ENCODE results near the gene ONECUT2.
A peak's percentile ranks its signal among the peaks of the same experiment; 100 is the strongest.
"Not testable (repeated sequence)": the region's sequence is repeated elsewhere in the genome, so short reads cannot be mapped to it uniquely, and the experiment has no call there.

ONECUT2 gene

DNA sequence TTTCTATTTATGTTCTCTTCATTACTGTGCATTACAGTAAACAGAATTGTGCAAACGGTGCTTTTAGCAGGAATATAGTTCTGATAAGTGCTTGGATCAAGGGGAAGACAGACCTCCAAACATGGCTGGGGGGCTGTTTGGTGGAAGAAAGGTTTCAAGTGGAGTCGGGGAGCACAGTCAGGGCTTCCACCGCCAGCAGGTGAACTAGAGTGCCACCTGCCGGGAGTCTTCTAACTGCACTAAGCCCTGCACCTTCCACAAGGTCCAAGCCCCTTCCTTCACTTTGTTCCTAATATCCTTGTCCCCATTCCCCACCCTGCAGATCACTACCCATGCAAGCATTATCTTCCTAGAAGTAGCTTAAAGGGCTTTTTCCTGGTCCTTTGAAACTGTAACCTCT, 11.1 kb downstream of the ONECUT2 start:
- no peak for DNase-seq (ENCODE audit: low read depth, low spot score)

DNA sequence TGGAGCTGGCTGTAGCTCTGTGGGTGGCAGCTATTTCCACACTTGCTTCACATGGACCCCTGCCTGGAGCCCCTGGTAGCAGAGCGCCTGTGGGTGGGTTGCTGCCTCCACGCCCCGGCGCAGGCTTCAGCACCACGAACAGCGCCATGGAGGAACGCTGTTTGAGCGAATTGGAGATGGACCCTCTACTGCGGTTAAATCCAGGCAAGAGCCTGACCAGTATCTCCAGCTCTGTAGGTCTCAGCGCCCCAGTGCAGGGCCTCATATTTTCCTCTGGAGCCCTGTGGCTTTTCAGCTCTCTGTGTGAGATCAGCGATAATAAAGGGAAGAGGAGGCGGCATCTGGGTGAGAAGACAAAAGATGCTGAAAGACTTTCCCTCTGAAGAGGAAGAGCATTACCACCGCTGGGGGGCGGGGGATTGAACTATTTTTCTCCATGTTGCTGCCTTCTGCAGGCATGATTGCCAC, 12.0 kb downstream of the ONECUT2 start:
- DNase-seq (ENCODE audit: low read depth, low spot score), result peak; percentile 69

DNA sequence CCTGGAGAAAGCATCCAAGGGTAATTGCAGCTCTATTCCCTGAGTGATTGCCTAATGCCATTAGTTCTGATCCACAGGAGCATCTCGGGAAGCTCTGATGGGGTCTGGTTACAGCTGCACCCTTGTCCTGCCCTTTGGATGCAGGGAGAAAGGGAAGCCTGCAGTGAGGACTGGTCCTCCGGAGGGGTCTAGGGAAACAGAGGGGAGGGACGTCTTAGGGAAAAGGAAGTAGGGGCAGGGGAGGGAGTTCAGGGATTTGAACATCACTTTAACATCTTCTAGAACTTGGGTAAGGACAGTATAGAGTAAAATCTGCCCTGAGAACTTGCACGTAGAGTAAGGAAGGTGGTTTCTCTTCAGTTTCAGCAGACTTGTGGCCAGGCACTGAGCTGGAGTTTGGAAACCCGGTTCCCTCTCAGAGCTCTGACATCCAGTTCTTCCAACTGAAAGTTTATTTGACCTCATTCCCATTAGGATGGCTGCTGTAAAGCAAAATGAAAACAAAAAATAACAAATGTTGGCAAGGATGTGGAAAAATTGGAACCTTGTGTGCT, 20.5 kb downstream of the ONECUT2 start:
- DNase-seq (ENCODE audit: low read depth, low spot score), result no peak

DNA sequence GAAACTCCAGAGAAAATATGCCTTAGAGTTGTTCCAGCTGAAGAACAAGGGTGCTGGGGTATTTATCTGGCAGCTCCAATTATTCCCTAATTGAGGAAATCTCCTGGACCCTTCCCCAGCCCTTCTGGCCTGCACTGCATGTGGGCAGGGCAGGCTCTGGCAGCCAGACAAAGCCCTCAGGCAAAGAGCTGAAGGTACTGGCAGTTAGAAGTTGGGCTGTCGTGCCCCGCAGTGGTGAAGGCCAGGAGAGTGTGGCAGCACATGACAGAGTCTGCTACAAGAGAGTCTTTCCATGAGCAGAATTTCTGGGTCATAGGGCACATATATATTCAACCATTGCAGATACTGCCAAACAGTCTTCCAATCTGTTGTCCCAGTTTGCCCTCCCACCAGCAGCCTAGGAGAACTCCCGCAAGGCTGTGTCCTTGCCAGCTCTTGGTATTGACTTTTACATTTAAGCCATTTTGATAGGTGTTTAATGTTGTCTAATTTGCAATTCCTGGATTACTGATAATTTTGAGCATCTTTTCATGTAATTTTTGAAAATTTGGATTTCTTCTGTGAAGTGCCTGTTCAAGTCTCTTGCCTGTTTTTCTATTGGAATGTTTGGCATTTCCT, 26.6 kb downstream of the ONECUT2 start:
- no peak for DNase-seq (ENCODE audit: low read depth, low spot score)

GRCh38 chr18:57466307-57466706, 31.1 kb downstream of the ONECUT2 start:
- no peak for DNase-seq (ENCODE audit: low read depth, low spot score)

- no peak for DNase-seq (ENCODE audit: low read depth, low spot score)
These were observed 31.7 kb downstream of the ONECUT2 start for GRCh38 chr18:57466745-57467409.

DNA sequence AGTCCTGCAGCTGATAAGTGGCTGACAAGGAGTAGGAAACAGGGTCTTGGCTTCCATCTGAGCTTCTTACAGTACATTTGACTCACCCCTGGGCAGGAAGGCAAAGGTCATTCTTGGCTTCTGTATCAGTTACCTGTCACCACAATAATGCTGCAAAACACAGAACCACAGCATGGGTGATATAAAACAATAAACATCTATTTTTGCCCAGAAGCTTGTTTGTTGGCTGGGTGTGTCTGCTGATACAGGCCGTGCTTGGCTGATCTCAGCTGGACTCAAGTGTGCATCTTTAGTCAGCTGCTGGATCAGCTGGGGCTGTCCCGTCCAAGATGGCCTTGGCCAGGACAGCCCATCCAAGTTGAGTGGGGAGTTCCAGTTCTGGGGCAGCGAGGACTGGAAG, 34.7 kb downstream of the ONECUT2 start:
- no peak for DNase-seq (ENCODE audit: low read depth, low spot score)

DNA sequence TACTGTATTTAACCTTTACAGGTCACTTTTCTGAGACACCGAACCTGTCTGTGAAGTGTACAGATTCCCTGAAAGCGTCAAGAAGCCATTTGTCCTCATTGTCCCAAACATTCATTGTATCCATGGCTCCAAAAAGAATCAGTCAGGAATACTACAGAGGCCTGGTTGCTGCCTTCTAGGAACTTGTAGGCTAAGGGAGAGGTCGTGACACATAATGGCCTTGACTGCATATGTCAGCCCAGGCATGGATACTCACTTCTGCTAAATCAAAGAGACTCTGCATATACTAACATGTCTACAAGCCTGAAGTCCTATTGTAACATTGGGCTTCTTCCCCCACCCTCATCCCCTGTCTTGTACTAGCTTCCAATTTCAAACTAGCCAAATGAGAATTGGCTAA, 40.2 kb downstream of the ONECUT2 start:
- DNase-seq (ENCODE audit: low read depth, low spot score), result no peak

DNA sequence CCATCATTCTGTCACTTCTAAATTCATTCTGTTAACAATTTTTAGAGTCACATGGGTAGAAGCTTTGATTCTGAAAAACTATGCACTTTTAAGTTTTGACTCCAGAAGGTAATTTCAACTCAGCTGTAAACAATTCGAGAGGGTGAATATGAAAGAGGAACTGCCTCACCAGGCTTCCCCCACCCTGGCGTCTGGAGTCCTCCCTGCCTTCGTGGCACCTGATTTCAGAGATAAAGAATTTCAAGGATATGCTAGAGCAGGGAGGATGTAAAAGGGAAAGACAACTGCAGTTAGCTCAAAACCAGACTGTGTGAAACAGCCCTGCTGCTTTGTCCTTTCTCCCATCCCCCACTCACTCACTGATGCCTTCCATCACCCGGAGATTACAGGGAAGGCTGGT, 40.7 kb downstream of the ONECUT2 start:
- no peak for DNase-seq (ENCODE audit: low read depth, low spot score)

GRCh38 chr18:57480733-57481132, 45.6 kb downstream of the ONECUT2 start:
- DNase-seq (ENCODE audit: low read depth, low spot score), result no peak

- peak; percentile 9 for DNase-seq (ENCODE audit: low read depth, low spot score)
These were observed 62.5 kb downstream of the ONECUT2 start for GRCh38 chr18:57497372-57498294.

DNA sequence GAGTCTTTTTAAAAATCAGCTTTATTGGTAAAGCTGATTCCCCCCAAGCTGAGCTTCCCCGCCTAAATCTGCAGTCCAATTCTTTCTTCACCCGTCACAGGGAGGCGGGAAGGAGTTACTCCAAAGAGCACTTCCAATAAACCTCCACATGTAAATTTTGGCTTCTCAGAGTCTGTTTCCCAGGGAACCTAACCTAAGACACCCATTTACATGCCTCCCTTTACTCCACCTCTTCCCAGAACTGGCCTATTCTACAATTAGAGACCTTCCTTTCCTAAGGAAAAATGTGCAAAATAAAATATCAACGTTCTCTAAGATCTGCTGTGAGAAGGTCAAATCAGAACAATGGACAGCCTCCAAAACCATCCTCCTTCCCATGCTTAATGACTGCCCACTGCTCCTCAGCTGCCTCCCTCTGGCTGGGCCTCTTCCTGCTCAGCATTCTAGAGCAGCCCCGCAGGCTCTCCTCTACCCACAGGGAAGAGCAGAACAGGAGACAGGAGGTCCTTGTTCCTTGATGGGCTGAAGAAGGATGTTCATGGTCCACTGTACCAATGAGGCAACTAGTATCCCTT, 63.6 kb downstream of the ONECUT2 start:
- no peak for DNase-seq (ENCODE audit: low read depth, low spot score)

GRCh38 chr18:57502624-57503023, 67.5 kb downstream of the ONECUT2 start:
- DNase-seq (ENCODE audit: low read depth, low spot score), result no peak

DNA sequence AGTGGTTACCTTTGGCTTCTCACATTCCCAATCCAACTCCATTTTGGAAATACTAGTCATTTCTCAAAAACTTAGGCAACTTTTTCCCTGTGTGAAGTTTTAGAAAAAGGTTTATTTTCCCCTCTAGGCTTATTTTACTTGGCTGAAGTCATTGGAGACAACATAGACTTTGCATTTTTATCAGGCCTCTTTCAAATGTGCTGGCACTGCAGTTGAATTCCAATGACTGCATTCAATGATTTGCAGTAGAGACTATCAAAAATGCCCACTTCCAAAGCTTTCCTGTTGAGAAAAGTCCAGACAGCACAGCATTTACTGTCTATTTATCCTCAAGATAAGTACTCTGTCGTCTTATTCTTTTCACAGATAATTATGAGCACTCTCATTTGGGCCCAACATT, 70.1 kb downstream of the ONECUT2 start:
- DNase-seq (ENCODE audit: low read depth, low spot score), result peak; percentile 58

- DNase-seq (ENCODE audit: low read depth, low spot score), result no peak
These were observed 80.9 kb downstream of the ONECUT2 start for GRCh38 chr18:57516056-57516455.

DNA sequence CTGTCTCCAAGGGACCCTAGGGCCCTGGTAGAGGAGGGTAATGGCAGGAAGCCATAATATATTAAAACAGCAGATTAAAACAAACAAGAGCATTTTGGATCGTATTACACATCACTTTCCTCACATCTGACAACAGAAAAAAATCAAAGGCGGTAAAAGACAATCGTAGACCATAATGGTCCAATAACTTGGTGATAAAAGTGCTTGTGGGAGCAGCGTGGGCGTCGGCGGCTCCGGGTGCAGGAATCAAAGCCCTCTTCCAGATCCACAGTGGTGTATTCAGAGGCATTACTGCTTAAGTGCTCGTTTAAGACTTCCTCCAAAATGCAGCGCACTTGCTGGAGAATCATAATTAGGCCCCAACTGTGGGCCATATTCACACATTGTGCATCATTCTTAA, 83.4 kb downstream of the ONECUT2 start:
- DNase-seq (ENCODE audit: low read depth, low spot score), result no peak

GRCh38 chr18:57519668-57520424, 84.7 kb downstream of the ONECUT2 start:
- no peak for DNase-seq (ENCODE audit: low read depth, low spot score)

GRCh38 chr18:57522348-57522747, 87.2 kb downstream of the ONECUT2 start:
- not testable (repeated sequence) for DNase-seq (ENCODE audit: low read depth, low spot score)

DNA sequence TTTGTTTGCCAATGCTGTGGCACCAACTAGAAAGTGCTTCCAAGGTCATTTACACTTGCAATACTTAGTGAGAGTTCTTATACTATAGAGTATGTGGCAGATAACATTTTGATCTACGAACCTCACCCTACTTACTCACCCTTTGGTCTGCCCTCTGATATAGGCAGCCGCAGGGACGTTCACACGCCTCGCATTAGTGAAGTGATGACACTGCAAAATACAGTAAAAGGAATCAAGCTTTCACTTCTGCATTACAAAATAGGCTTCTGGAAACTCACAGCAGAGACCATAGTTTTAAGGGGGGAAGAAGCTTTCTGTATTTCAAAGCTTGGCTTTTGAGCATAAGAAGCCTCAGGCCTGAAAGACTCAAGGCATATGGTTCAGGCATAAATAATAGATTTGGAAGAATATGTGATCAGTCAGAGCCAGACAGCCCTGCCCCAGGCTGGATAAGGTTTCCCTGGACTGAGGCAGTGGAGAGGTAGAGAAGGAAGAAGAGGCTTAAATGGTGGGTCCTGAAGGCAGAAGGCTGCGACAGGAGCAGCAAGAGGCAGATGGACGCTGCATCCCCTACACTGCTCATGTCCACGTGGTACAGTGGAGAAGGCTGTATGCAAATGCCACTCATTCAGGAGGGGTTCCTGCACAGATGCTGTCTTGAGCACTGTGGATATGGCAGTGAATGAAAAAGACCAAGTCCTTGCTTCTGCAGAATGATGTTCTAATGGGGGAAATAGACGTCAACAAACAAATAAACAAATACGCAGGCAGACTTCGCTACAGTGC, 88.2 kb downstream of the ONECUT2 start:
- DNase-seq (ENCODE audit: low read depth, low spot score), result no peak

GRCh38 chr18:57527556-57528229, 92.5 kb downstream of the ONECUT2 start:
- DNase-seq (ENCODE audit: low read depth, low spot score), result peak; percentile 19
